Activated CD4-positive, alpha-beta T cell treated with anti-CD3 and anti-CD28 coated beads for 24 hours (primary cell): ENCODE measurements around the gene UBTD1.

Experiments used
- DNase-seq, 2 donors: peaks; one replicate each; pipeline ENCODE4 v3.0.0-alpha.2; 2020; ENCODE audit warnings: low read depth in 2 of 2

Gene UBTD1

DNA sequence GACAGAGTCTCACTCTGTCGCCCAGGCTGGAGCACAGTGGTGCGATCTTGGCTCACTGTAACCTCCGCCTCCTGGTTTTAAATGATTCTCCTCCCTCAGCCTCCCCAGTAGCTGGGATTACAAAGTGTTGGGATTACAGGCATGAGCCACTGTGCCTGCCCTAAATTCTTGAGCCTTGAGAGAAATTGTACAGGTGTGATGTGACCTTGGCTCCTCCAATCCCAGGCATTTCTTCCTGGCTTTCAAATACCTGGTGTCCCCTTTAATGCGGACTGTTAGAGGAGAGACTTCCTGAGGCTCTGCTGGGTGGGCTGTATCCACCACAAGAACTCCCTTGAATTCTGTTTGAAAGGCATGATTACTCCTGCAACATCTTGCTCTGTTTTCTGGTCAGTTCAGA is 119.6 kb downstream of the UBTD1 start:
- DNase-seq, result no peak

DNA sequence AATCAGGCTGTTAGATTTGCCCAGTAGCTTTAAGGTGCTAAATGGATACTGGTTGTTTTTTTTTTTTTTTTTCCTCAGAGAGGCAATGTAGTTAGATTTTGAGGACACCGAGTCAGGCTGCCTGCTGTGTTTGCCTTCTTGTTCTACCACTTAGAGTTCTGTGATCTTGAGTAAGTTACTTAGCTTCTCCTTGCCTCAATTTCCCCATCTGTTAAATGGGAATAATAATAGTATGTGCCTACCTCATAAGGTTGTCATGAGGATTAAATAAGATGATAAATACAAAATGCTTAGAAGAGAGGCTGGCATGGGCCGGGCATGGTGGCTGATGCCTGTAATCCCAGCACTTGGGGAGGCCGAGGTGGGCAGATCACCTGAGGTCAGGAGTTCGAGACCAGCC is 120.0 kb downstream of the UBTD1 start:
- no peak for DNase-seq
